Neuronal stem cell (in vitro differentiated cells): Measurements from ENCODE around the gene PSME3.
"Not testable (repeated sequence)": the region's sequence is repeated elsewhere in the genome, so short reads cannot be mapped to it uniquely, and the experiment has no call there.

ENCODE experiments used
- DNase-seq: peaks from one replicate; pipeline ENCODE4 v3.0.0-alpha.2; 2013; ENCODE audit warnings: low spot score
- H2AFZ ChIP-seq: one replicate; pipeline ENCODE4 v1.6.1; 2013; ENCODE audit warnings: mild to moderate bottlenecking, low read length, inconsistent platforms
- H2AK5ac ChIP-seq: 2 replicates; pipeline ENCODE4 v1.6.1; 2013; ENCODE audit warnings: low read depth, mild to moderate bottlenecking, inconsistent platforms, low read length, moderate library complexity, mixed read lengths
- H2BK120ac ChIP-seq: 2 replicates; pipeline ENCODE4 v1.6.1; 2013; ENCODE audit warnings: low read depth, mild to moderate bottlenecking, inconsistent platforms, low read length, moderate library complexity, mixed read lengths
- H2BK12ac ChIP-seq: one replicate; pipeline ENCODE4 v1.6.1; 2013; ENCODE audit warnings: low read length, inconsistent platforms
- H2BK15ac ChIP-seq: 2 replicates; pipeline ENCODE4 v1.6.1; 2013; ENCODE audit warnings: mild to moderate bottlenecking, low read length, inconsistent platforms, mixed read lengths
- H2BK5ac ChIP-seq: one replicate; pipeline ENCODE4 v1.6.1; 2013; ENCODE audit warnings: inconsistent platforms, mild to moderate bottlenecking, low read length, moderate library complexity
- H3K14ac ChIP-seq: one replicate; pipeline ENCODE4 v1.6.1; 2013; ENCODE audit warnings: low read length, inconsistent platforms
- H3K18ac ChIP-seq: 2 replicates; pipeline ENCODE4 v1.6.1; 2013; ENCODE audit warnings: low read length, inconsistent platforms
- H3K23ac ChIP-seq: 2 replicates; pipeline ENCODE4 v1.6.1; 2013; ENCODE audit warnings: low read depth, mild to moderate bottlenecking, mixed read lengths, low read length, inconsistent platforms; ENCODE audit not compliant: poor library complexity
- H3K27ac ChIP-seq: replicated peaks from 3 replicates; pipeline ENCODE4 v1.5.1; 2013; ENCODE audit warnings: low read length, inconsistent platforms
- H3K27me3 ChIP-seq, 3 experiments: 2 replicates each; pipeline ENCODE4 v1.6.1; 2013; ENCODE audit warnings: low read length in 3 of 3, mild to moderate bottlenecking in 2 of 3, inconsistent platforms in 1 of 3, low read depth in 1 of 3, mixed read lengths in 1 of 3, moderate library complexity in 1 of 3; ENCODE audit not compliant: control insufficient read depth in 3 of 3, insufficient read depth in 3 of 3
- H3K36me3 ChIP-seq, 2 donors: replicated peaks in 1 of 2; 2 replicates each; pipeline ENCODE4 v1.6.1; 2013; ENCODE audit warnings: low read length in 2 of 2; ENCODE audit not compliant: control insufficient read depth in 2 of 2, insufficient read depth in 2 of 2
- H3K4ac ChIP-seq: 2 replicates; pipeline ENCODE4 v1.6.1; 2013; ENCODE audit warnings: inconsistent platforms, mild to moderate bottlenecking, low read length, moderate library complexity
- H3K4me1 ChIP-seq, 2 donors: 1 replicate in 1 of 2; 2 replicates in 1 of 2; pipeline ENCODE4 v1.6.1; 2013; ENCODE audit warnings: low read length in 2 of 2, low read depth in 1 of 2; ENCODE audit not compliant: control insufficient read depth in 2 of 2, insufficient read depth in 1 of 2
- H3K4me2 ChIP-seq: one replicate; pipeline ENCODE4 v1.6.1; 2013; ENCODE audit warnings: mild to moderate bottlenecking, low read length, inconsistent platforms; ENCODE audit not compliant: insufficient read depth, poor library complexity, severe bottlenecking
- H3K4me3 ChIP-seq, 2 donors: 2 replicates each; pipeline ENCODE4 v1.5.1; 2013; ENCODE audit warnings: low read length in 2 of 2, mild to moderate bottlenecking in 2 of 2, inconsistent platforms in 1 of 2, moderate library complexity in 1 of 2
- H3K79me1 ChIP-seq: one replicate; pipeline ENCODE4 v1.6.1; 2013; ENCODE audit warnings: low read depth, mild to moderate bottlenecking, inconsistent platforms, low read length, moderate library complexity
- H3K9ac ChIP-seq: one replicate; pipeline ENCODE4 v1.6.1; 2013; ENCODE audit warnings: mild to moderate bottlenecking, low read depth, low read length, inconsistent platforms; ENCODE audit not compliant: poor library complexity
- H3K9me3 ChIP-seq, 2 donors: replicated peaks in 1 of 2; 2 replicates each; pipeline versions ENCODE3 to v1.6.1; 2013; ENCODE audit warnings: low read length in 2 of 2, mild to moderate bottlenecking in 2 of 2, inconsistent platforms in 1 of 2, low read depth in 1 of 2, mixed read lengths in 1 of 2, moderate library complexity in 1 of 2; ENCODE audit not compliant: control insufficient read depth in 2 of 2, insufficient read depth in 1 of 2
- H4K8ac ChIP-seq: one replicate; pipeline ENCODE4 v1.6.1; 2013; ENCODE audit warnings: low read depth, mild to moderate bottlenecking, inconsistent platforms, low read length, moderate library complexity
- H4K91ac ChIP-seq: one replicate; pipeline ENCODE4 v1.6.1; 2013; ENCODE audit warnings: low read length, low read depth, mild to moderate bottlenecking, inconsistent platforms; ENCODE audit not compliant: poor library complexity
- WGBS, 2 donors: extraction: QIAGEN DNeasy Blood & Tissue Kit; methylation state at CpG; one replicate each; pipeline ENCODE4 v1.1.7; 2013; ENCODE audit warnings: missing lambda C conversion rate in 2 of 2, mixed read lengths in 1 of 2; ENCODE audit not compliant: insufficient read length in 2 of 2, insufficient replicate concordance in 1 of 2; ENCODE audit errors: extremely low coverage in 2 of 2; 5-methylcytosine and 5-hydroxymethylcytosine counted together

The PSME3 gene

GRCh38 chr17:42851371-42852240 lies 18.4 kb downstream of the PSME3 start:
- not testable (repeated sequence) for DNase-seq, H2BK5ac ChIP-seq, H2BK120ac ChIP-seq, H4K8ac ChIP-seq, H3K36me3 ChIP-seq, H3K4me1 ChIP-seq, H3K27me3 ChIP-seq, H3K9me3 ChIP-seq, H3K14ac ChIP-seq, H3K4me3 ChIP-seq, H2AK5ac ChIP-seq, H3K79me1 ChIP-seq, H3K23ac ChIP-seq, H3K9ac ChIP-seq, H3K4me2 ChIP-seq, H3K27ac ChIP-seq, H2BK15ac ChIP-seq, H4K91ac ChIP-seq, H2BK12ac ChIP-seq, H3K4ac ChIP-seq, H3K18ac ChIP-seq
- peak overlapping the region; percentile 47 for H2AFZ ChIP-seq
- WGBS, 2 donors, result no CpG with 5 or more reads among the region's 28 CpGs

- peak overlapping the region; percentile 9 for H4K8ac ChIP-seq
- WGBS, 2 donors, result no CpG with 5 or more reads among the region's 15 CpGs
- H3K4me3 ChIP-seq, result no peak overlapping the region
- H2BK15ac ChIP-seq, result no peak overlapping the region
- H3K23ac ChIP-seq, result no peak overlapping the region
- peak overlapping the region; percentile 16 for H2BK12ac ChIP-seq
- H2BK5ac ChIP-seq, result no peak overlapping the region
- DNase-seq, result no peak
- no peak overlapping the region for H2AFZ ChIP-seq
- no peak overlapping the region for H3K4me2 ChIP-seq
- H3K4ac ChIP-seq, result no peak overlapping the region
- no peak overlapping the region for H2AK5ac ChIP-seq
- no peak overlapping the region for H3K27ac ChIP-seq
- H2BK120ac ChIP-seq, result no peak overlapping the region
- no peaks in the 10 kb centered on the region for H3K79me1 ChIP-seq
- no peaks in the 10 kb centered on the region for H3K9me3 ChIP-seq
- peaks cover 0 to 3% of the 10 kb centered on the region in 2 donors for H3K4me1 ChIP-seq
- H4K91ac ChIP-seq, result no peak overlapping the region
- H3K18ac ChIP-seq, result no peak overlapping the region
- no peaks in the 10 kb centered on the region for H3K27me3 ChIP-seq
- H3K36me3 ChIP-seq, result no peaks in the 10 kb centered on the region
- H3K14ac ChIP-seq, result no peak overlapping the region
- no peak overlapping the region for H3K9ac ChIP-seq
Observed at GRCh38 chr17:42852351-42852750, 19.2 kb downstream of the PSME3 start.

- no peak overlapping the region for H3K4me3 ChIP-seq
- no peak overlapping the region for H3K27ac ChIP-seq
- no peaks in the 10 kb centered on the region for H3K27me3 ChIP-seq
- H4K91ac ChIP-seq, result no peak overlapping the region
- no peak overlapping the region for H2BK120ac ChIP-seq
- H3K4ac ChIP-seq, result no peak overlapping the region
- H3K4me1 ChIP-seq, result peaks cover 0 to 3% of the 10 kb centered on the region in 2 donors
- no peak overlapping the region for H2AK5ac ChIP-seq
- H4K8ac ChIP-seq, result no peak overlapping the region
- no CpG with 5 or more reads among the region's 4 CpGs for WGBS, 2 donors
- H3K18ac ChIP-seq, result no peak overlapping the region
- DNase-seq, result no peak
- H2BK5ac ChIP-seq, result no peak overlapping the region
- H3K23ac ChIP-seq, result no peak overlapping the region
- no peak overlapping the region for H3K4me2 ChIP-seq
- no peaks in the 10 kb centered on the region for H3K79me1 ChIP-seq
- H2BK12ac ChIP-seq, result no peak overlapping the region
- no peak overlapping the region for H2BK15ac ChIP-seq
- H3K9ac ChIP-seq, result no peak overlapping the region
- H2AFZ ChIP-seq, result no peak overlapping the region
- H3K14ac ChIP-seq, result no peak overlapping the region
- H3K36me3 ChIP-seq, result no peaks in the 10 kb centered on the region
- no peaks in the 10 kb centered on the region for H3K9me3 ChIP-seq
Observed at GRCh38 chr17:42853004-42853403, 19.8 kb downstream of the PSME3 start.

GRCh38 chr17:42853597-42853967 lies 20.4 kb downstream of the PSME3 start:
- H3K27ac ChIP-seq, result no peak overlapping the region
- H2BK5ac ChIP-seq, result no peak overlapping the region
- H3K4me2 ChIP-seq, result no peak overlapping the region
- H3K23ac ChIP-seq, result no peak overlapping the region
- no peaks in the 10 kb centered on the region for H3K79me1 ChIP-seq
- H3K18ac ChIP-seq, result no peak overlapping the region
- no peak overlapping the region for H2BK15ac ChIP-seq
- no CpG with 5 or more reads among the region's 5 CpGs for WGBS, 2 donors
- DNase-seq, result no peak
- no peak overlapping the region for H2AFZ ChIP-seq
- peak overlapping the region; percentile 87 for H2AK5ac ChIP-seq
- no peaks in the 10 kb centered on the region for H3K27me3 ChIP-seq
- H3K9ac ChIP-seq, result no peak overlapping the region
- no peaks in the 10 kb centered on the region for H3K9me3 ChIP-seq
- no peak overlapping the region for H4K91ac ChIP-seq
- H3K4ac ChIP-seq, result no peak overlapping the region
- H4K8ac ChIP-seq, result no peak overlapping the region
- peaks cover 0 to 3% of the 10 kb centered on the region in 2 donors for H3K4me1 ChIP-seq
- H3K14ac ChIP-seq, result peak overlapping the region; percentile 47
- H2BK120ac ChIP-seq, result no peak overlapping the region
- H3K36me3 ChIP-seq, result no peaks in the 10 kb centered on the region
- H2BK12ac ChIP-seq, result no peak overlapping the region
- H3K4me3 ChIP-seq, result no peak overlapping the region
